ENCODE results near the gene MEGF11.

The MEGF11 gene

DNA sequence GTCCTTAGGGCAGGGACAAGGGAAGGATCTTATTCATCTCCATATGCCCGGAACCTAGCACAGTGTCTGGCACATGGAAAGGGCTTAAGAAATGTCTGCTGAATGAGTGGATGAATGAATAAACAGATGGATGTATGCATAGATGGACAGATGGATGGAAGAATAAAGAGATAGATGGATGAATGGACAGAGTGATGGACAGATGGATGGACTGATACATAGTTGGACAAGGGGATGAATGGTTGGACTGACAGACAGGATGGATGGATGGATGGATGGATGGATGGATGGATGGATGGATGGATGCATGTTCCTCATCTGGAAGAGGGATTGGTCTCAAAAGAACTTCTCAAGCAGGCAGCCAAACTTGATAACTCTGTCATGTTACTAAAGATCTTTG is 177.6 kb downstream of the MEGF11 start:
- TF ChIP-seq, protein P1, sequence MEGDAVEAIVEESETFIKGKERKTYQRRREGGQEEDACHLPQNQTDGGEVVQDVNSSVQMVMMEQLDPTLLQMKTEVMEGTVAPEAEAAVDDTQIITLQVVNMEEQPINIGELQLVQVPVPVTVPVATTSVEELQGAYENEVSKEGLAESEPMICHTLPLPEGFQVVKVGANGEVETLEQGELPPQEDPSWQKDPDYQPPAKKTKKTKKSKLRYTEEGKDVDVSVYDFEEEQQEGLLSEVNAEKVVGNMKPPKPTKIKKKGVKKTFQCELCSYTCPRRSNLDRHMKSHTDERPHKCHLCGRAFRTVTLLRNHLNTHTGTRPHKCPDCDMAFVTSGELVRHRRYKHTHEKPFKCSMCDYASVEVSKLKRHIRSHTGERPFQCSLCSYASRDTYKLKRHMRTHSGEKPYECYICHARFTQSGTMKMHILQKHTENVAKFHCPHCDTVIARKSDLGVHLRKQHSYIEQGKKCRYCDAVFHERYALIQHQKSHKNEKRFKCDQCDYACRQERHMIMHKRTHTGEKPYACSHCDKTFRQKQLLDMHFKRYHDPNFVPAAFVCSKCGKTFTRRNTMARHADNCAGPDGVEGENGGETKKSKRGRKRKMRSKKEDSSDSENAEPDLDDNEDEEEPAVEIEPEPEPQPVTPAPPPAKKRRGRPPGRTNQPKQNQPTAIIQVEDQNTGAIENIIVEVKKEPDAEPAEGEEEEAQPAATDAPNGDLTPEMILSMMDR (IDR thresholded peaks at IDR 0.05; ENCODE audit: insufficient read depth, missing control alignments), result no peak
- FAIRE-seq, result no peak
- DNase-seq (ENCODE audit: insufficient read length, low spot score), result no peak

DNA sequence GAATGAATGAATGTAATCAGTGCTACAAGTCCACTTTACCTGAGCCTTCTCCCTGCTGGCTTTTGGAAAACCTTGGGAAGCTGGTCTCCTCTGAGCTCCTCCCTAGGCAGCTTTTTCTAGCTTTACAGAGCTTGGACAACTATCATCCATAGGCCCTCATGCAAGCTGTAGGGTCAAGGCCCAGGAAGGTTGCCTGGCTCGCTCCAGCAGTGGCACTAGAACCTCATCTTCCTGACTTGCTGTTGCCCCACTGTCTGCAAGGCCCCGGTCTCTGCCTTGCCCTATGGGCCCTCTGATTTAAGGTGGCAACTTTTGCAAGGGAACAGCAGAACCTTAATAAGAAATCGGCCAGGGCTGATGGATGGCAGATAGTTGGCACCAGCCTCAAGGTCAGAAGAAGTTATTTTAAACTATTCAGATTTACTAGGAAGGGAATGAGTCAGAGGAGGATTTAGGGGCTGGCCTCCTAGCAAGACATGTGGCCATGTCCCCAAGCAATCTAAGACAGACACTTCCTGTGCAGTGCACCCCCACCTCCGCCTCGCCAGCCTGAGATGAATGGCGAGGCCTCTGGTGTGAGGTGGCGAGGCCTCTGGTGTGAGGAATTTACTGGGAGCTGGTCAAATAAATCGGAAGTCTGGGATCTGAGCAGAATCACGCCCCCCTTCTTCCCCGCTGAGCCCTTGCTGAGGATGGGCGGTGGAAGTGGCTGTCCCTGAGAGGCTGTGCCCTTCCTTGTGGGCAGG is 180.8 kb downstream of the MEGF11 start:
- DNase-seq (ENCODE audit: insufficient read length, low spot score) (no peak), FAIRE-seq (no peak)
- TF ChIP-seq, protein P1 (IDR thresholded peaks at IDR 0.05; ENCODE audit: insufficient read depth, missing control alignments), result no peak

DNA sequence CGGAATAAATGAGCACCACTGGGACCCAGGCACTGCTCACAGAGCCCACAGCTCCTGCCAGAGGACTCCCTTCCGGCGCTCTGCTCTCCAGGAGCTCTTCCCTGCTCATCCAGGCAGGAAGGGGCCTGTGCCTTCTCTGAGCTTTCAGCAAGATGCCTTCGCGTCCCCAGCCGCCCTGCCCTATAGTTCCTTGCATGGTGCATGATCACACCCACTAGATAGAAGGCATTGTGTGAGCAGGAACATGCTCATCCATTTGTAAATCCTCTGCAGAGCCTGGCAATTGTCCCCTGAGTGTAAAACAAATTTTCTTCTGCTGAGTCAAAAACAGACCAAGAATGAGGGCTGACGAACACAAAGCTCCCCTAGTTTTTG is 181.6 kb downstream of the MEGF11 start:
- DNase-seq (ENCODE audit: insufficient read length, low spot score) (no peak), FAIRE-seq (no peak)
- TF ChIP-seq, protein P1 (IDR thresholded peaks at IDR 0.05; ENCODE audit: insufficient read depth, missing control alignments), result no peak

DNA sequence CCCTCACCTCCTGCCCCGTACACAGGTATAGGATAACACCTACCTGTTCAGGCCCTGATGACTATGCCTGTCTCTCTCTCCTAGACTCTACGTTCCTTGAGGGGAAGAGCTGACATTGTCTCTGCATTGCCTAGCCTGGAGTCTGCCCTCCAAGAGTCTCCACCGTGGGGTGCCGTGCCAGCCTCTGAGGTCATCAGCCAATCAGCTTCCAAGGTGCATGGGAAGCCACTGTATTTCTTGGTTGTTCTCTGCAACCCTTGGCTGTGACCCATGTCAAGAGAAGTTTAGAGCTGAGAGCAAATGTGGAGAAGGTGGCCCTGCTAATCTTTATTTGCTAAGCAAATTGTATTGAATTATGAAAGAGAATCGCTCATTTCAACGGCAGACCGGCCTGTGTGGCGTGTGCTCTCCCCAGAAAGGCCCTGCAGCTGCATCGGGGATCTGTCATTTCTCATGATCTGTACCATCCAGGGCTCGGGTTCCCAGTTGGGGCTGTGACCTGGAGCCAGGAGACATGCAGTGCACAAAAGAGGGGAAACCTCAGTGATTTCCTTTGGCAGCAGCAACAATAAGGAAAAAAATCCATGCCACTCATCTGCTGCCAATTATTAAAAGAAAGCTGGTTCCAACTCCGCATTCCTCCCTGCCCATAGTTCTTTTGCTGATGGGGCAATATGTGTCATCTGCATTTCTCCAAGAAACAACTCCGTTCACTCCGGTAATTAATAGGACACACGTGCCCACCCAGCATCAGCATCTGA is 182.2 kb downstream of the MEGF11 start:
- no peak for DNase-seq (ENCODE audit: insufficient read length, low spot score)
- no peak for FAIRE-seq
- TF ChIP-seq, protein P1 (IDR thresholded peaks at IDR 0.05; ENCODE audit: insufficient read depth, missing control alignments), result no peak

DNA sequence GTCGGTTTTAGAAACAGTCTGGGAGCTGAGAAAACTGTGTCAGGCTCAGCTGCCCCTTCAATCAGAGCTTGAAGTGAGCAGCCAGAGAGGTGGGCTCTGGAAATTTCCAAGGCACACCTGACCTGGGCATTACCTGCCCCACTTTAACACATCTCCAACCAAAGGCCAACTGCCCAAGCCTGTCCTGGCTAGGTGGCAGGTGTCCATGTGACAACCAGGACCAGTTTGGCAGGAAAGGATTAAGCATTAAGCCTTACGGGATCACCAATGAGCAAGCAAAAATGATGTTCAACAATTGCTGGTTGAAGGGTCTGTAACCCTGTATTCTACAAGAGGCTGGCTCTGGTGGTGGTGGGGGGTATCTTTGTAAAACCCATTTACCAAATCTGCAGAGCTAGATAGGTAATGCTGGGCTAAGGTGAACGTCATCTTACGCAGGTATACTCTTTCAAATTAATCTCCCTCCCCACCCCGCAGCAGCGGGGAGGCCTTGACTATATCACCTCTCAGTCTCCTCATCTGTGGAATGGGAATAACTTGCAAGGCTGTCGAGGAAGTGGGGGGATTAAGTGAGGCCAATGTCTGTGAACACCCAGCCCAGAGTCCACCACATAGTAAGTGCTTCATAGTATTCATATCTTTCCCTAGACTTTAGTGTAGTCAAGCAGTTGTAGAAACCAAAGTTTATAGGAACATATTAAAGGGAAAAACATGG is 183.2 kb downstream of the MEGF11 start:
- DNase-seq (ENCODE audit: insufficient read length, low spot score), result no peak
- FAIRE-seq, result no peak
- TF ChIP-seq, protein P1 (IDR thresholded peaks at IDR 0.05; ENCODE audit: insufficient read depth, missing control alignments), result no peak

DNA sequence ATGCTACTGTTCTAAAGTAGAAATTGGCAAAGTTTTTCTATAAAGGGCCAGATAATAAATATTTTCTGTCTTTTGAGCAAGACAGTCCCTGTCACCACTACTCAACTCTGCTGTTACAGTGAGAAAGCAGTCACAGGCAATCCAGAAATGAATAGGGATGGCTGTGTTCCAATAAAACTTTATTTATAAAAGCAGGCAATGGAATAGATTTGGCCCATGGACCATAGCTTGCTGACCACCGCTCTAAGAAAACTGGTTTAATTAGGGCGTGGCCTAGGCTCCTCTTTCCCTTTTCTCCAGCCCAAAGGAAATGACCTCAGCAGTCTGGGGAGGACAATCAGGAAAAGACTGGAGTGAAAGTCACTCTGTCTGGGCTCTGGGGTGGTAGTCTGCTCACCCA is 183.8 kb downstream of the MEGF11 start:
- FAIRE-seq, result no peak
- TF ChIP-seq, protein P1 (IDR thresholded peaks at IDR 0.05; ENCODE audit: insufficient read depth, missing control alignments), result no peak
- DNase-seq (ENCODE audit: insufficient read length, low spot score), result no peak

All from D721Med (cell line).